Neural cell (in vitro differentiated cells): Measurements from ENCODE around the gene NBDY. TPM values are rescaled to one million over a fixed set of nuclear protein-coding genes. Genes with fewer than 3 reads are reported as not detected.
"Not testable (repeated sequence)": the region's sequence is repeated elsewhere in the genome, so short reads cannot be mapped to it uniquely, and the experiment has no call there.

Experiments
- H2AFZ ChIP-seq: fragments of 200-600, 300-800 bp; sonication (generic), shearing (Covaris generic); 2 replicates; pipeline ENCODE4 v1.6.0; 2014; ENCODE audit warnings: low read depth, mild to moderate bottlenecking, antibody characterized with exemption, low read length, moderate library complexity
- H3F3A ChIP-seq: fragments of 200-600 bp; shearing (Covaris generic); 2 replicates; pipeline ENCODE4 v1.6.1; 2016; ENCODE audit warnings: mild to moderate bottlenecking, moderate library complexity, mixed read lengths, antibody characterized with exemption, low read length; ENCODE audit not compliant: insufficient read depth, poor library complexity, severe bottlenecking
- H3K27ac ChIP-seq: fragments of 200-600, 300-800 bp; sonication (generic), shearing (Covaris generic); 2 replicates; pipeline ENCODE4 v1.5.1; 2014; ENCODE audit warnings: mild to moderate bottlenecking, low read length, moderate library complexity
- H3K27me3 ChIP-seq: fragments of 300-800, 200-600 bp; sonication (generic), shearing (Covaris generic); 2 replicates; pipeline ENCODE4 v1.6.0; 2014; ENCODE audit warnings: mild to moderate bottlenecking, low read depth, low read length, moderate library complexity; ENCODE audit not compliant: insufficient read depth
- H3K36me3 ChIP-seq: fragments of 300-800, 200-600 bp; sonication (generic), shearing (Covaris generic); 2 replicates; pipeline ENCODE4 v1.5.1; 2014; ENCODE audit warnings: mild to moderate bottlenecking, antibody characterized with exemption, low read length, moderate library complexity; ENCODE audit not compliant: insufficient read depth
- H3K4me2 ChIP-seq: fragments of 300-800, 200-600 bp; sonication (generic), shearing (Covaris generic); 2 replicates; pipeline ENCODE4 v1.6.0; 2014; ENCODE audit warnings: mild to moderate bottlenecking, low read length
- H3K4me3 ChIP-seq: fragments of 300-800, 200-600 bp; sonication (generic), shearing (Covaris generic); 2 replicates; pipeline ENCODE4 v1.5.1; 2014; ENCODE audit warnings: mild to moderate bottlenecking, low read length, moderate library complexity
- H3K79me2 ChIP-seq: fragments of 200-600 bp; shearing (Covaris generic); replicated peaks from 2 replicates; pipeline ENCODE4 v1.6.0; 2014; ENCODE audit warnings: mild to moderate bottlenecking, low read length, moderate library complexity; ENCODE audit not compliant: insufficient read depth
- H3K9ac ChIP-seq: fragments of 300-800, 200-600 bp; sonication (generic), shearing (Covaris generic); 2 replicates; pipeline ENCODE4 v1.6.1; 2016; ENCODE audit warnings: mild to moderate bottlenecking, low read length, mixed read lengths
- H3K9me2 ChIP-seq: fragments of 200-600 bp; shearing (Covaris generic); 2 replicates; pipeline ENCODE4 v1.6.1; 2016; ENCODE audit warnings: mild to moderate bottlenecking, low read length, mixed read lengths; ENCODE audit not compliant: insufficient read depth
- H3K9me3 ChIP-seq: fragments of 200-600, 300-800 bp; sonication (generic), shearing (Covaris generic); 2 replicates; pipeline ENCODE4 v1.6.1; 2016; ENCODE audit warnings: mild to moderate bottlenecking, mixed run types, low read length, moderate library complexity, mixed read lengths
- H4K20me1 ChIP-seq: fragments of 200-600 bp; shearing (Covaris generic); 2 replicates; pipeline ENCODE4 v1.6.1; 2016; ENCODE audit warnings: mild to moderate bottlenecking, mixed run types; ENCODE audit not compliant: insufficient read depth
- EP300 ChIP-seq: fragments of 450-650 bp; conservative IDR thresholded peaks from 2 replicates; pipeline ENCODE4 v1.6.1; 2014; ENCODE audit warnings: antibody characterized with exemption, mild to moderate bottlenecking, moderate library complexity; ENCODE audit not compliant: poor library complexity, severe bottlenecking
- EZH2 ChIP-seq: fragments of 200-600, 300-800 bp; shearing (Covaris generic), sonication (generic); IDR thresholded peaks from 2 replicates; pipeline ENCODE4 v1.6.1; 2014; ENCODE audit warnings: antibody characterized with exemption, low read length, borderline replicate concordance, mild to moderate bottlenecking; ENCODE audit not compliant: insufficient read depth, poor library complexity, severe bottlenecking
- MXI1 ChIP-seq: fragments of 450-650 bp; conservative IDR thresholded peaks from 2 replicates; pipeline ENCODE4 v1.6.1; 2014; ENCODE audit warnings: antibody characterized with exemption, mild to moderate bottlenecking; ENCODE audit not compliant: poor library complexity, severe bottlenecking
- POLR2AphosphoS5 ChIP-seq: IDR thresholded peaks from 2 replicates; pipeline ENCODE4 v1.6.1; 2012
- RAD21 ChIP-seq: fragments of 450-650 bp; conservative IDR thresholded peaks from 2 replicates; pipeline ENCODE4 v1.6.1; 2014; ENCODE audit warnings: antibody characterized with exemption, mild to moderate bottlenecking, moderate library complexity
- SMC3 ChIP-seq: fragments of 450-650 bp; conservative IDR thresholded peaks from 2 replicates; pipeline ENCODE4 v1.6.1; 2014; ENCODE audit warnings: antibody characterized with exemption, mild to moderate bottlenecking, moderate library complexity; ENCODE audit not compliant: poor library complexity
- TAF1 ChIP-seq: IDR thresholded peaks from 2 replicates; pipeline ENCODE4 v1.6.1; 2012; ENCODE audit warnings: low read depth
- polyA plus RNA-seq: library from polyadenylated mRNA; depleted of rRNA; stranded (reverse); fragments of >200 nt; gene quantifications from 2 replicates; pipeline ENCODE4 v1.2.3, GENCODE V29; 2014
- TF ChIP-seq, protein P1 (sequence below): fragments of 450-650 bp; IDR thresholded peaks from 2 replicates; pipeline ENCODE4 v1.5.1; 2014; ENCODE audit warnings: antibody characterized with exemption, mild to moderate bottlenecking, moderate library complexity; ENCODE audit not compliant: poor library complexity, severe bottlenecking
- TF ChIP-seq, protein P2 (sequence below): IDR thresholded peaks from 2 replicates; pipeline ENCODE4 v1.6.1; 2012; ENCODE audit warnings: borderline replicate concordance

Gene NBDY
- polyA plus RNA-seq, 1 donor from 2014 or later = 29.7 TPM

- Histone ChIP-seq H3K79me2 (no peaks in the 10 kb centered on the region), H3K9me3 (no peaks in the 10 kb centered on the region), H3K27me3 (no peaks in the 10 kb centered on the region), H3K36me3 (no peaks in the 10 kb centered on the region), H3K27ac (no peak overlapping the region), H3F3A (no peaks in the 10 kb centered on the region), H3K4me2 (no peak overlapping the region), H3K9ac (no peak overlapping the region), H3K4me3 (no peak overlapping the region), H4K20me1 (no peaks in the 10 kb centered on the region), H3K9me2 (no peaks in the 10 kb centered on the region), H2AFZ (no peak overlapping the region)
- TF ChIP-seq POLR2AphosphoS5 (no peak), TAF1 (no peak), EP300 (no peak), SMC3 (no peak)
- TF ChIP-seq, protein P1, sequence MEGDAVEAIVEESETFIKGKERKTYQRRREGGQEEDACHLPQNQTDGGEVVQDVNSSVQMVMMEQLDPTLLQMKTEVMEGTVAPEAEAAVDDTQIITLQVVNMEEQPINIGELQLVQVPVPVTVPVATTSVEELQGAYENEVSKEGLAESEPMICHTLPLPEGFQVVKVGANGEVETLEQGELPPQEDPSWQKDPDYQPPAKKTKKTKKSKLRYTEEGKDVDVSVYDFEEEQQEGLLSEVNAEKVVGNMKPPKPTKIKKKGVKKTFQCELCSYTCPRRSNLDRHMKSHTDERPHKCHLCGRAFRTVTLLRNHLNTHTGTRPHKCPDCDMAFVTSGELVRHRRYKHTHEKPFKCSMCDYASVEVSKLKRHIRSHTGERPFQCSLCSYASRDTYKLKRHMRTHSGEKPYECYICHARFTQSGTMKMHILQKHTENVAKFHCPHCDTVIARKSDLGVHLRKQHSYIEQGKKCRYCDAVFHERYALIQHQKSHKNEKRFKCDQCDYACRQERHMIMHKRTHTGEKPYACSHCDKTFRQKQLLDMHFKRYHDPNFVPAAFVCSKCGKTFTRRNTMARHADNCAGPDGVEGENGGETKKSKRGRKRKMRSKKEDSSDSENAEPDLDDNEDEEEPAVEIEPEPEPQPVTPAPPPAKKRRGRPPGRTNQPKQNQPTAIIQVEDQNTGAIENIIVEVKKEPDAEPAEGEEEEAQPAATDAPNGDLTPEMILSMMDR = no peak
- TF ChIP-seq, protein P2, sequence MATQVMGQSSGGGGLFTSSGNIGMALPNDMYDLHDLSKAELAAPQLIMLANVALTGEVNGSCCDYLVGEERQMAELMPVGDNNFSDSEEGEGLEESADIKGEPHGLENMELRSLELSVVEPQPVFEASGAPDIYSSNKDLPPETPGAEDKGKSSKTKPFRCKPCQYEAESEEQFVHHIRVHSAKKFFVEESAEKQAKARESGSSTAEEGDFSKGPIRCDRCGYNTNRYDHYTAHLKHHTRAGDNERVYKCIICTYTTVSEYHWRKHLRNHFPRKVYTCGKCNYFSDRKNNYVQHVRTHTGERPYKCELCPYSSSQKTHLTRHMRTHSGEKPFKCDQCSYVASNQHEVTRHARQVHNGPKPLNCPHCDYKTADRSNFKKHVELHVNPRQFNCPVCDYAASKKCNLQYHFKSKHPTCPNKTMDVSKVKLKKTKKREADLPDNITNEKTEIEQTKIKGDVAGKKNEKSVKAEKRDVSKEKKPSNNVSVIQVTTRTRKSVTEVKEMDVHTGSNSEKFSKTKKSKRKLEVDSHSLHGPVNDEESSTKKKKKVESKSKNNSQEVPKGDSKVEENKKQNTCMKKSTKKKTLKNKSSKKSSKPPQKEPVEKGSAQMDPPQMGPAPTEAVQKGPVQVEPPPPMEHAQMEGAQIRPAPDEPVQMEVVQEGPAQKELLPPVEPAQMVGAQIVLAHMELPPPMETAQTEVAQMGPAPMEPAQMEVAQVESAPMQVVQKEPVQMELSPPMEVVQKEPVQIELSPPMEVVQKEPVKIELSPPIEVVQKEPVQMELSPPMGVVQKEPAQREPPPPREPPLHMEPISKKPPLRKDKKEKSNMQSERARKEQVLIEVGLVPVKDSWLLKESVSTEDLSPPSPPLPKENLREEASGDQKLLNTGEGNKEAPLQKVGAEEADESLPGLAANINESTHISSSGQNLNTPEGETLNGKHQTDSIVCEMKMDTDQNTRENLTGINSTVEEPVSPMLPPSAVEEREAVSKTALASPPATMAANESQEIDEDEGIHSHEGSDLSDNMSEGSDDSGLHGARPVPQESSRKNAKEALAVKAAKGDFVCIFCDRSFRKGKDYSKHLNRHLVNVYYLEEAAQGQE = no peak
Measured at GRCh38 chrX:56758456-56758855, 29.4 kb downstream of the NBDY start.

- no peak overlapping the region for H2AFZ ChIP-seq
- no peaks in the 10 kb centered on the region for H3K36me3 ChIP-seq
- no peak overlapping the region for H3K27ac ChIP-seq
- no peak overlapping the region for H3K9ac ChIP-seq
- H3K4me2 ChIP-seq = no peak overlapping the region
- H3K79me2 ChIP-seq = no peaks in the 10 kb centered on the region
- no peaks in the 10 kb centered on the region for H4K20me1 ChIP-seq
- H3F3A ChIP-seq = no peaks in the 10 kb centered on the region
- no peaks in the 10 kb centered on the region for H3K27me3 ChIP-seq
- no peak overlapping the region for H3K4me3 ChIP-seq
- no peak for TF ChIP-seq EP300
- no peak for TF ChIP-seq TAF1
- no peak for TF ChIP-seq POLR2AphosphoS5
- no peak for TF ChIP-seq SMC3
- TF ChIP-seq, protein P1 = no peak
- no peak for TF ChIP-seq EZH2
- TF ChIP-seq, protein P2 = no peak
- no peak for TF ChIP-seq RAD21
- no peak for TF ChIP-seq MXI1
- H3K9me2 ChIP-seq = no peaks in the 10 kb centered on the region
- H3K9me3 ChIP-seq = no peaks in the 10 kb centered on the region
Measured at GRCh38 chrX:56759736-56760409, 30.8 kb downstream of the NBDY start.

GRCh38 chrX:56760410-56761124 is 31.5 kb downstream of the NBDY start:
- not testable (repeated sequence) for H3K9me3 ChIP-seq

More at GRCh38 chrX:56760410-56761124, 31.5 kb downstream of the NBDY start:
- H3F3A ChIP-seq, H3K9ac ChIP-seq, H2AFZ ChIP-seq, H4K20me1 ChIP-seq, H3K27me3 ChIP-seq, H3K4me2 ChIP-seq, H3K27ac ChIP-seq, H3K4me3 ChIP-seq, H3K36me3 ChIP-seq, H3K9me2 ChIP-seq, H3K79me2 ChIP-seq: not testable (repeated sequence)
